Fibroblast of villous mesenchyme (primary cell): Measurements from ENCODE around the gene EFCAB11. TPM values are rescaled to one million over a fixed set of nuclear protein-coding genes. Genes with fewer than 3 reads are reported as not detected.

Experiments
- DNase-seq: peaks from one replicate; pipeline ENCODE4 v3.0.0-alpha.2; 2010; ENCODE audit warnings: low read depth
- H3K4me3 ChIP-seq: 2 replicates; pipeline ENCODE4 v1.5.1; 2011; ENCODE audit warnings: low read depth, mild to moderate bottlenecking, low read length
- total RNA-seq: library from RNA; depleted of rRNA; stranded (reverse); fragments of >200 nt; gene quantifications from 2 replicates; pipeline ENCODE4 v1.2.3, GENCODE V29; 2012
- TF ChIP-seq, protein P1 (sequence below): IDR thresholded peaks from 2 replicates; pipeline ENCODE4 v1.5.1; 2012; ENCODE audit warnings: low read depth, mild to moderate bottlenecking, low read length; ENCODE audit not compliant: insufficient read depth

The EFCAB11 gene
- total RNA-seq, 1 donor = 5.2 TPM

DNA sequence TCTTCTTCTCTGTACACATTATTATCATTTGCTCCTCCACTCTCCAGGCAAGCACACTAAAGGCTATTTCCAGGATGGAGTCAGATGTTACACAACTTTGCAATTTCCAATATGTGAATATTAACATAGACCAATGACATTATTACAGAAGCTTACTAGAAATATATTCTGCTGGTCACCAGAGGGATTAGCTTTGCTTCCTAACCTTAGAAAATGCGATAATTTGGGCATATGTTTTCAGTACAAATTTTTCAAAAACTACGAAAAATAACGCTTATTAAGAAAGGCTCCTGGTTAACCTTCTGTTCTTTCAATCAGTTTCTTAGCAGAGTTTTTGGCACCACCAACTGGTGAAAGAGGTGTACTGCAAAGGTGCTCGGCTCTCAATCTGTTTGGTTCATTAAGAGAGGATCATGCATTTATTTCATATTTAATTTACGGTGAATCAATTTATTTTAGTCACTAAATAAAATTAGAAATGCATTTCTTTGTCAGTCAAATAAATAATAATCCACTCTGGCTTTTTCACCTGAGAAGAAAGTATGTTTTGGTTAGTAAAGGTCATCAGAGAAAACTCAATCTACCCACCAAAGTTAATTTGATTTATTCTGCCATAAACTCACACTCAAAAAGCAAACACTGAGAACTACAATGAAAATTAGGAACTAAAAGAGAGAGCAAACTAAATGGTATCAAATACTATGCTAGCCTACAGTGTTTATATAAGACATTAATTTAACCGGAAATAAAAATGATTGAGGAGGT, 39.2 kb downstream of the EFCAB11 start:
- H3K4me3 ChIP-seq = no peak overlapping the region
- DNase-seq = peak; percentile 77
- TF ChIP-seq, protein P1, sequence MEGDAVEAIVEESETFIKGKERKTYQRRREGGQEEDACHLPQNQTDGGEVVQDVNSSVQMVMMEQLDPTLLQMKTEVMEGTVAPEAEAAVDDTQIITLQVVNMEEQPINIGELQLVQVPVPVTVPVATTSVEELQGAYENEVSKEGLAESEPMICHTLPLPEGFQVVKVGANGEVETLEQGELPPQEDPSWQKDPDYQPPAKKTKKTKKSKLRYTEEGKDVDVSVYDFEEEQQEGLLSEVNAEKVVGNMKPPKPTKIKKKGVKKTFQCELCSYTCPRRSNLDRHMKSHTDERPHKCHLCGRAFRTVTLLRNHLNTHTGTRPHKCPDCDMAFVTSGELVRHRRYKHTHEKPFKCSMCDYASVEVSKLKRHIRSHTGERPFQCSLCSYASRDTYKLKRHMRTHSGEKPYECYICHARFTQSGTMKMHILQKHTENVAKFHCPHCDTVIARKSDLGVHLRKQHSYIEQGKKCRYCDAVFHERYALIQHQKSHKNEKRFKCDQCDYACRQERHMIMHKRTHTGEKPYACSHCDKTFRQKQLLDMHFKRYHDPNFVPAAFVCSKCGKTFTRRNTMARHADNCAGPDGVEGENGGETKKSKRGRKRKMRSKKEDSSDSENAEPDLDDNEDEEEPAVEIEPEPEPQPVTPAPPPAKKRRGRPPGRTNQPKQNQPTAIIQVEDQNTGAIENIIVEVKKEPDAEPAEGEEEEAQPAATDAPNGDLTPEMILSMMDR = peak; percentile 94

DNA sequence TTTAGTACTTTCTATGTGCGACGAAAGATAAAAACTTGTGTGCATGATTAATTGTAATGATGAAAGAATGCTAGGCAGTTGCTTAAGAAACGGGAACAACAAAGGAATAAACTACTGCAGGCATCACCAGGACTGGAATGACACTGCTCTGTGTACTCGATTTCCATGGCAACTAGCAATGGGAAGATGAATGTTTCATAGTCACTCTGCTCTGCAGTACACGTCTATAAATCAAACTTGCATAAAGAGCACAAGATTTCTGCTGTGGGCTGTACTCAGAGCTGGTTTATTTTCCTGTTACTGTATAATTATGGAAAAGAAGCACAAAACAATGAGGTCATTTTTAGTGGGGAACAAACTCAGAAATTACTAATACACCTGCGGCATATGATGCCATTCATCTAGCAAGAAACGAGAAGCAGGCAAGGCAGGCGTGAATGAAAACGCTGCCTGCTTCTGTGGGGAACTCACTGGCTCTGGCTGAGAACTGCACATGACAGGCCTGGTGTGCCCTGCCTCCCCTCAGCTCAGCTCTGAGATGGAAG, 41.8 kb downstream of the EFCAB11 start:
- peak; percentile 97 for DNase-seq
- H3K4me3 ChIP-seq = no peak overlapping the region
- TF ChIP-seq, protein P1 = no peak

DNA sequence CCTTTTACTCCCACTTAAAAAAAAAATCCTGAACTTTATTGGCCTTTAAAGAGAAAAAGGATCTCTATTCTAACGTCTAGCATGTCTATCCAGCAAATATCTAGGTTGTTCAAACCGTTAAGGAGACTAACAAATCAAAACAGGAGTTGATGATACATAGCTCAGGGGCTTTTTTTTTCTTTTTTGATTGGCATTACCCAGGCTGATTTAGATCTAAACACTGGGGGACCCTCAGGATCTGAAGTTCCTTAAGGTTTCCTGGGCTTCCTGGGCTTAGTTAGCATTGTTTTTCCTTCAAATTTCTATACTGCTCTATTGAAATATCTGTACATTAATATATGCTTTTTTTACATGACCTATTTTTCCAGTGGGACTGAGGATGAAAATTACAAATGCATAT, 42.3 kb downstream of the EFCAB11 start:
- TF ChIP-seq, protein P1 = no peak
- no peak for DNase-seq
- no peak overlapping the region for H3K4me3 ChIP-seq

DNA sequence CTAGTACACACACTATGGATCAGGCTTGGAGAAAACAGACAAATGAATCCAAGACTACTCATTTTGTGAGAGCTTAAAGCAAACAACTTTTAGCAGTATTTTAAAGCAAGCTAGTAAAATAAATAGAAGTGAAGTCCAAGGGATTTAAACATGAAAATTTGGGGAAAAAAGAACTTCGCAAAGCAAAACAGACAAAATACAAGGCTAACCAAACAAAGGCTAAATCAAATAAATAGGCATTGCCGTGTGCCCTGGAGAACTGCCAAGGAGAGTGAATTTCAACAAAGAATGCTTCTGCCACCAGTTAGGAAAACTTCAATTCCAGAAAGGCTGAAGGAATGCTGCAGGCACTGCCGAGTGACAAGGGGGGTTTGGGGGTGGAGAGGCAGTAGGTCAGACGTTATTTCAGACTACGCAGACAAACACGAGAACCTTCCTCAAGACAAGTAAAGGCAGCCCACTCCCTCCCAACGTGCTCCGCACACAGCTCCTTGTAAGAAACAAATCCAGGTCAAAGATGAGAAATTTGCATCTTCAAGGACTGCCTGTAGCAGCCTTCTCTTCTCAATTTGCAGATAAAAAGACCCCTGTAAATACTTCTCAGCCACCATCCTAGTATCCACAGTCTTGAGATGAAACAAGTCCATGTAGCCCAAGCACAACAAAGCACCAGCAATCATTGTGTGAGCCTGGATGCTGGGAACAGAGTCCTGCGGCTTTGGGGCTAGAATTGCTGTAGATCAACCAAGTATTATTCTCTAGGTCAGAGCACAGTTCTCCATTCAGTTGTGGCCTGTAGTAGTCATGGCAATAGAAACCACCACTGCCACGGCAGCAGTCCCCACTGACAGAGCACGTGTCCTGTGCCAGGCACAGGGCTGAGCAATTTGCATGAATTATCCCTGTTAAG, 43.3 kb downstream of the EFCAB11 start:
- no peak overlapping the region for H3K4me3 ChIP-seq
- no peak for DNase-seq
- TF ChIP-seq, protein P1 = no peak

DNA sequence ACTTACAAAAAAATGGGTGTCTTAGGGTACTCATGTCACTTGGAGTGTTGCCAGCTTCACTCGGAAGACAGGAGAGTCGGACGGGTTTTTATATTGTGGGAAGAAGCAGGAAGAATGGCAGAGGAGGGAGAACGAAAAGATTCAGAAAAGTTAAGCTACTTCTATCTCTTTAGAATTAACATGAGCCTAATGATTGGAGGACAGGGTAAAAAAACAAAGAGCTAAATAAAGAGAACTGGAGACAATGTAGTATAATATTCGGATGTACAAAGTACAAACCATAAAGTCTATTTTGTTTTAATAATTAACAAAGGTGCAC, 43.9 kb downstream of the EFCAB11 start:
- H3K4me3 ChIP-seq = no peak overlapping the region
- DNase-seq = no peak

DNA sequence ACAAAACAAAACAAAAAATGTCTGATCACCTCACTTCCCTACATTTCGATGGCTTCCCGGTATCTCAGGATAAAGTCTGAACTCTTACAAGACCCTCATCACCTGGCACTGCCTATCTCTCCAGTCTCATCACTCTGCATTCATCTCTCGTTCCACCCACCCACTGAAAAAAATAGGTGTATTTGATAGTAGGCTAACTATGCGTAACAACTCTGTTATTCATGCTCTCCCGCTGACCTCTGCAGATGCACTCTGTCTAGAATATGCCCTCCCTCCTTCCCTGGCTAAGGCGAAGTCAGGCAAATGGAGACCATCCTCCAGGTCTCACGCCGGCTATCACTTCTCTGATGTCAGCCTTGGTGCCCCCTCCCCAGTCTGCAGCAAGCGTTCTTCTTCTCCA, 44.9 kb downstream of the EFCAB11 start:
- TF ChIP-seq, protein P1 = no peak
- DNase-seq = no peak
- no peak overlapping the region for H3K4me3 ChIP-seq

More for the DNA sequence above, 43.9 kb downstream of the EFCAB11 start:
- TF ChIP-seq, protein P1 = no peak
